ENCODE data around the gene TEX12. TPM values are rescaled to one million over a fixed set of nuclear protein-coding genes. Genes with fewer than 3 reads are reported as not detected.

The TEX12 gene
- total RNA-seq, 1 donor: not detected

DNA sequence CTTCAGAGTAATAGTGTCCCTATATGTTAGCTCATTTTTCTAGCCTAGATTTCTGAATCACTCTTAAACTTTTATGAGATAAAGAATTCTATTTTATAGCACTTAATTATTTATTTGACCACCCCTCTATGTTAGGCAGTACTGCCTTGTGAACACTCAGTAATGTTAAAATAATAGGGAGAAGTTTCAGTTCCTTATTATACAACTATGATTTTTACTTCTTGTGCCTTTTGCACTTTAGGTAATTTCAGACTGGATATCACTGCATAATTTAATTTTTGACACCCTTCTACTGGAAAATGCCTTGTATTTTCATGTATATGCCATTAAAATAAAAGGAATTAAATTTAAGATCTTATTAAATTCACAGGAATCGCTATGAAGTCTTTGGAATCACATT lies 11.3 kb downstream of the TEX12 start:
- Histone ChIP-seq H4K20me1 (ENCODE audit: insufficient read depth, low read length) (no peaks in the 10 kb centered on the region), H3K27ac (ENCODE audit: low read depth, low read length) (no peak overlapping the region), H3K27me3 (ENCODE audit: insufficient read depth, low read length) (peaks cover 3% of the 10 kb centered on the region), H3K4me3 (ENCODE audit: insufficient read depth, low read length) (no peak overlapping the region), H3K4me2 (ENCODE audit: insufficient read depth, low read length) (no peak overlapping the region), H2AFZ (ENCODE audit: low read length) (no peak overlapping the region), H3K4me1 (ENCODE audit: insufficient read depth, low read length) (peaks cover 8% of the 10 kb centered on the region), H3K9me3 (ENCODE audit: low read depth, low read length) (no peaks in the 10 kb centered on the region), H3K36me3 (ENCODE audit: insufficient read depth, low read length) (no peaks in the 10 kb centered on the region), H3K79me2 (ENCODE audit: insufficient read depth, low read length) (no peaks in the 10 kb centered on the region)
- DNase-seq (ENCODE audit: insufficient read length, low spot score, missing footprints): no peak
- TF ChIP-seq, protein P1, sequence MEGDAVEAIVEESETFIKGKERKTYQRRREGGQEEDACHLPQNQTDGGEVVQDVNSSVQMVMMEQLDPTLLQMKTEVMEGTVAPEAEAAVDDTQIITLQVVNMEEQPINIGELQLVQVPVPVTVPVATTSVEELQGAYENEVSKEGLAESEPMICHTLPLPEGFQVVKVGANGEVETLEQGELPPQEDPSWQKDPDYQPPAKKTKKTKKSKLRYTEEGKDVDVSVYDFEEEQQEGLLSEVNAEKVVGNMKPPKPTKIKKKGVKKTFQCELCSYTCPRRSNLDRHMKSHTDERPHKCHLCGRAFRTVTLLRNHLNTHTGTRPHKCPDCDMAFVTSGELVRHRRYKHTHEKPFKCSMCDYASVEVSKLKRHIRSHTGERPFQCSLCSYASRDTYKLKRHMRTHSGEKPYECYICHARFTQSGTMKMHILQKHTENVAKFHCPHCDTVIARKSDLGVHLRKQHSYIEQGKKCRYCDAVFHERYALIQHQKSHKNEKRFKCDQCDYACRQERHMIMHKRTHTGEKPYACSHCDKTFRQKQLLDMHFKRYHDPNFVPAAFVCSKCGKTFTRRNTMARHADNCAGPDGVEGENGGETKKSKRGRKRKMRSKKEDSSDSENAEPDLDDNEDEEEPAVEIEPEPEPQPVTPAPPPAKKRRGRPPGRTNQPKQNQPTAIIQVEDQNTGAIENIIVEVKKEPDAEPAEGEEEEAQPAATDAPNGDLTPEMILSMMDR (IDR thresholded peaks at IDR 0.05; ENCODE audit: extremely low read depth, low read depth, low read length): no peak

DNA sequence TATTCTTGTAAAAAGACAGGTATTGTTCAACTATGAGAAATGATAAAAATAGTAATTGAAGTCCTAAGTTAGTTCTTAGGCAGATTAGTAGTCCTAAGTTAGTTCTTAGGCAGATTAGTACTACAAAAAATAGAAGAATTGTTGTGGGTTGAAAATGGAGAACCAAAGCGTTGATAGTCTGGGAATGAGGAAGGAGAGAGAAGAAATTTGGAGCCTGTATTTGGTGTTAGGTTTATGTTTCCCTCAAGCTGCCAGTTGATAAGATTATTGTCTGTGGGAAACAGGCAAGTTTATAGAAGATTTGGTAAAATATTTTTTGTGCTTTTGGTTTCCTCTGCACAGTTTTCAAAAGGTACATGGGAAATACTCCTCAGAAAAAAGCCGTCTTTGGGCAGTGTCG lies 11.8 kb downstream of the TEX12 start:
- TF ChIP-seq, protein P1 (IDR thresholded peaks at IDR 0.05; ENCODE audit: extremely low read depth, low read depth, low read length): no peak
- Histone ChIP-seq H4K20me1 (ENCODE audit: insufficient read depth, low read length) (no peaks in the 10 kb centered on the region), H3K4me1 (ENCODE audit: insufficient read depth, low read length) (peaks cover 8% of the 10 kb centered on the region), H3K9me3 (ENCODE audit: low read depth, low read length) (no peaks in the 10 kb centered on the region), H3K4me3 (ENCODE audit: insufficient read depth, low read length) (no peak overlapping the region), H3K27me3 (ENCODE audit: insufficient read depth, low read length) (peaks cover 3% of the 10 kb centered on the region), H2AFZ (ENCODE audit: low read length) (no peak overlapping the region), H3K79me2 (ENCODE audit: insufficient read depth, low read length) (no peaks in the 10 kb centered on the region), H3K4me2 (ENCODE audit: insufficient read depth, low read length) (no peak overlapping the region), H3K36me3 (ENCODE audit: insufficient read depth, low read length) (no peaks in the 10 kb centered on the region), H3K27ac (ENCODE audit: low read depth, low read length) (no peak overlapping the region)
- no peak for DNase-seq (ENCODE audit: insufficient read length, low spot score, missing footprints)

DNA sequence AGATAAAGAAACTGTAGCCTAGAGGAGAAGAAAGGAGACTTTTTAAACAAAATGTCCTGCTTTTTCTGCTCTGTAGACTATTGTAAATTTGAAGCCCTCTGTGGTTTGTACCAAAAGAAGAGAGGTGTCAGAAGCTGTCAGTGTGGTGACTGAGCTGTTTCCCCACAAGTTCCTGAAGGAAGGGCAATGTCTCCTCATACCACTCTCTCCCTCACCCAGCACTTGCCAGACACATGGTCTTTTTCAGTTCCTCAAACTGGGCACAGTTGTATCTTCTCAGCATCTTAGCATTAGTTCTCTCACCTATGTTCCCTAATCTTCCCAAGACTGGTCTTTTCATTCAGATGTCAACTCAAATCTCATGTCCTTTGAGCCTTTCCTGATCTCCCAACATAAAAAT lies 12.4 kb downstream of the TEX12 start:
- H3K4me1 ChIP-seq (ENCODE audit: insufficient read depth, low read length): peaks cover 8% of the 10 kb centered on the region
- H2AFZ ChIP-seq (ENCODE audit: low read length): no peak overlapping the region
- no peaks in the 10 kb centered on the region for H3K79me2 ChIP-seq (ENCODE audit: insufficient read depth, low read length)
- H3K9me3 ChIP-seq (ENCODE audit: low read depth, low read length): no peaks in the 10 kb centered on the region
- TF ChIP-seq, protein P1 (IDR thresholded peaks at IDR 0.05; ENCODE audit: extremely low read depth, low read depth, low read length): no peak
- no peaks in the 10 kb centered on the region for H3K36me3 ChIP-seq (ENCODE audit: insufficient read depth, low read length)
- H3K4me2 ChIP-seq (ENCODE audit: insufficient read depth, low read length): no peak overlapping the region
- peak; percentile 71 for DNase-seq (ENCODE audit: insufficient read length, low spot score, missing footprints)
- H4K20me1 ChIP-seq (ENCODE audit: insufficient read depth, low read length): no peaks in the 10 kb centered on the region
- peaks cover 3% of the 10 kb centered on the region for H3K27me3 ChIP-seq (ENCODE audit: insufficient read depth, low read length)
- no peak overlapping the region for H3K27ac ChIP-seq (ENCODE audit: low read depth, low read length)
- H3K4me3 ChIP-seq (ENCODE audit: insufficient read depth, low read length): no peak overlapping the region

DNA sequence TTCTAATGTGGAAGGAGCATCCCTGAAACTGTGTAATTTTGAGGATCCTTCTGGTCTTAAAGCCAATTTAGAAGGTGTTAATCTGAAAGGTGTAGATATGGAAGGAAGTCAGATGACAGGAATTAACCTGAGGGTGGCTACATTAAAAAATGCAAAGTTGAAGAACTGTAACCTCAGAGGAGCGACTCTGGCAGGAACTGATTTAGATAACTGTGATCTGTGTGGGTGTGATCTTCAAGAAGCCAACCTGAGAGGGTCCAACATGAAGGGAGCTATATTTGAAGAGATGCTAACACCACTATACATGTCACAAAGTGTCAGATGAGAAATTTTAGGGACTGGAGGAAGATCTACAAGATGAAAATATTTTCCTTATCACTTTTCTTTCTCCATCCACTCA lies 15.7 kb downstream of the TEX12 start:
- Histone ChIP-seq H3K4me3 (ENCODE audit: insufficient read depth, low read length) (no peak overlapping the region), H3K27me3 (ENCODE audit: insufficient read depth, low read length) (no peaks in the 10 kb centered on the region), H3K9me3 (ENCODE audit: low read depth, low read length) (no peaks in the 10 kb centered on the region), H3K27ac (ENCODE audit: low read depth, low read length) (no peak overlapping the region), H3K36me3 (ENCODE audit: insufficient read depth, low read length) (no peaks in the 10 kb centered on the region), H4K20me1 (ENCODE audit: insufficient read depth, low read length) (no peaks in the 10 kb centered on the region), H3K79me2 (ENCODE audit: insufficient read depth, low read length) (no peaks in the 10 kb centered on the region), H3K4me1 (ENCODE audit: insufficient read depth, low read length) (no peaks in the 10 kb centered on the region), H3K4me2 (ENCODE audit: insufficient read depth, low read length) (no peak overlapping the region), H2AFZ (ENCODE audit: low read length) (no peak overlapping the region)
- no peak for DNase-seq (ENCODE audit: insufficient read length, low spot score, missing footprints)
- TF ChIP-seq, protein P1 (IDR thresholded peaks at IDR 0.05; ENCODE audit: extremely low read depth, low read depth, low read length): no peak
